Astrocyte (in vitro differentiated cells and primary cell): ENCODE measurements around the gene C1QTNF1. TPM values are rescaled to one million over a fixed set of nuclear protein-coding genes. Genes with fewer than 3 reads are reported as not detected.

Source experiments
- DNase-seq: peaks from one replicate; pipeline ENCODE4 v3.0.0-alpha.2; 2010; ENCODE audit warnings: low read depth
- FAIRE-seq: peaks from 2 replicates; lab custom pipeline; 2011; peaks lifted over from hg19 to GRCh38; lab: Jason Lieb, UNC
- H2AFZ ChIP-seq: 2 replicates; pipeline ENCODE4 v1.6.0; 2012; ENCODE audit warnings: low read depth, low read length, inconsistent platforms
- H3K27ac ChIP-seq: 2 replicates; pipeline ENCODE4 v1.5.1; 2011; ENCODE audit warnings: low read depth, low read length, inconsistent platforms
- H3K27me3 ChIP-seq: 2 replicates; pipeline ENCODE4 v1.6.0; 2011; ENCODE audit warnings: low read length, inconsistent platforms; ENCODE audit not compliant: insufficient read depth
- H3K36me3 ChIP-seq: 2 replicates; pipeline ENCODE4 v1.5.1; 2011; ENCODE audit warnings: low read length, inconsistent platforms; ENCODE audit not compliant: insufficient read depth
- H3K4me1 ChIP-seq: 2 replicates; pipeline ENCODE4 v1.5.1; 2011; ENCODE audit warnings: low read length, inconsistent platforms; ENCODE audit not compliant: insufficient read depth
- H3K4me2 ChIP-seq: 2 replicates; pipeline ENCODE4 v1.6.0; 2012; ENCODE audit warnings: low read length, inconsistent platforms
- H3K4me3 ChIP-seq: 2 replicates; pipeline ENCODE4 v1.5.1; 2011; ENCODE audit warnings: low read depth, mild to moderate bottlenecking, low read length, inconsistent platforms; ENCODE audit not compliant: insufficient read depth
- H3K79me2 ChIP-seq: 2 replicates; pipeline ENCODE4 v1.6.0; 2012; ENCODE audit warnings: mild to moderate bottlenecking, low read length, inconsistent platforms; ENCODE audit not compliant: insufficient read depth
- H3K9ac ChIP-seq: 2 replicates; pipeline ENCODE4 v1.6.0; 2012; ENCODE audit warnings: mild to moderate bottlenecking, low read length, inconsistent platforms
- H3K9me3 ChIP-seq: 2 replicates; pipeline ENCODE4 v1.5.1; 2012; ENCODE audit warnings: low read depth, mild to moderate bottlenecking, low read length, inconsistent platforms; ENCODE audit not compliant: insufficient read depth
- H4K20me1 ChIP-seq: 2 replicates; pipeline ENCODE4 v1.6.0; 2012; ENCODE audit warnings: low read length, inconsistent platforms; ENCODE audit not compliant: insufficient read depth
- H3K27ac Mint-ChIP-seq: one replicate; pipeline ENCODE4 v1.8.0; 2021; ENCODE audit warnings: mild to moderate bottlenecking, mixed read lengths; ENCODE audit not compliant: unreplicated experiment
- H3K27me3 Mint-ChIP-seq: one replicate; pipeline ENCODE4 v1.8.0; 2021; ENCODE audit warnings: low read depth, mixed read lengths; ENCODE audit not compliant: unreplicated experiment
- H3K36me3 Mint-ChIP-seq: one replicate; pipeline ENCODE4 v1.8.0; 2021; ENCODE audit warnings: low read depth, mixed read lengths; ENCODE audit not compliant: unreplicated experiment
- H3K4me1 Mint-ChIP-seq: one replicate; pipeline ENCODE4 v1.8.0; 2021; ENCODE audit warnings: low read depth, mixed read lengths; ENCODE audit not compliant: unreplicated experiment
- H3K4me3 Mint-ChIP-seq: one replicate; pipeline ENCODE4 v1.8.0; 2021; ENCODE audit warnings: mild to moderate bottlenecking, moderate library complexity, mixed read lengths; ENCODE audit not compliant: unreplicated experiment
- H3K9me3 Mint-ChIP-seq: one replicate; pipeline ENCODE4 v1.8.0; 2021; ENCODE audit warnings: mild to moderate bottlenecking, mixed read lengths; ENCODE audit not compliant: unreplicated experiment
- EZH2 ChIP-seq: IDR thresholded peaks from 2 replicates; pipeline ENCODE4 v1.6.1; 2012; ENCODE audit warnings: mild to moderate bottlenecking, low read length, inconsistent platforms; ENCODE audit not compliant: insufficient read depth
- total RNA-seq: library from RNA; stranded (reverse); gene quantifications from 2 replicates; pipeline ENCODE4 v1.2.1, GENCODE V29; 2021
- TF ChIP-seq, protein P1 (sequence below): IDR thresholded peaks from 2 replicates; pipeline ENCODE4 v1.5.1; 2011; ENCODE audit warnings: low read depth, mild to moderate bottlenecking, inconsistent platforms, low read length, moderate library complexity; ENCODE audit not compliant: insufficient read depth

Gene C1QTNF1
- total RNA-seq, 1 donor from 2014 or later: 2.2 TPM

DNA sequence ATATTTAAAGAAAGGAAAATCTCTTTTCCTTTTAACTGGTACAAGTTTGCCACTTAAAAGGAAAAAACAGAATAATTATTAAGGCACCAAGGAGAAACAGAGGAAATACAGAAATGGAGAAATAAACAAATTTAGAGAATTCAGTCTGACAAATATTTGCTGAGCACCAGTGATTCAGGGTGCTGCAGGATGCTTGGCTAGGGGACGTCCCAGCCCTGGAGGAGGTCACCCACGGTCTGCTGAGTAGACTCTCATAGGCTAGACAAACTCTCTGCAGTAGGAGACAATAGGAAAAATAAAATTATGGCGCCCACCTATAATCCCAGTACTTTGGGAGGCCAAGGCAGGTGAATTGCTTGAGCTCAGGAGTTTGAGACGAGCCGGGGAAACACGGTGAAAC lies 15.9 kb downstream of the C1QTNF1 start:
- H3K4me3 ChIP-seq: no peak overlapping the region
- FAIRE-seq (no peak), DNase-seq (no peak)
- Mint-ChIP-seq H3K4me3 (no peak overlapping the region), H3K27me3 (peaks cover 22% of the 10 kb centered on the region), H3K36me3 (no peaks in the 10 kb centered on the region), H3K4me1 (no peaks in the 10 kb centered on the region), H3K9me3 (peaks cover 2% of the 10 kb centered on the region), H3K27ac (no peak overlapping the region)
- H3K79me2 ChIP-seq: no peaks in the 10 kb centered on the region
- no peak overlapping the region for H2AFZ ChIP-seq
- TF ChIP-seq EZH2: no peak
- TF ChIP-seq, protein P1, sequence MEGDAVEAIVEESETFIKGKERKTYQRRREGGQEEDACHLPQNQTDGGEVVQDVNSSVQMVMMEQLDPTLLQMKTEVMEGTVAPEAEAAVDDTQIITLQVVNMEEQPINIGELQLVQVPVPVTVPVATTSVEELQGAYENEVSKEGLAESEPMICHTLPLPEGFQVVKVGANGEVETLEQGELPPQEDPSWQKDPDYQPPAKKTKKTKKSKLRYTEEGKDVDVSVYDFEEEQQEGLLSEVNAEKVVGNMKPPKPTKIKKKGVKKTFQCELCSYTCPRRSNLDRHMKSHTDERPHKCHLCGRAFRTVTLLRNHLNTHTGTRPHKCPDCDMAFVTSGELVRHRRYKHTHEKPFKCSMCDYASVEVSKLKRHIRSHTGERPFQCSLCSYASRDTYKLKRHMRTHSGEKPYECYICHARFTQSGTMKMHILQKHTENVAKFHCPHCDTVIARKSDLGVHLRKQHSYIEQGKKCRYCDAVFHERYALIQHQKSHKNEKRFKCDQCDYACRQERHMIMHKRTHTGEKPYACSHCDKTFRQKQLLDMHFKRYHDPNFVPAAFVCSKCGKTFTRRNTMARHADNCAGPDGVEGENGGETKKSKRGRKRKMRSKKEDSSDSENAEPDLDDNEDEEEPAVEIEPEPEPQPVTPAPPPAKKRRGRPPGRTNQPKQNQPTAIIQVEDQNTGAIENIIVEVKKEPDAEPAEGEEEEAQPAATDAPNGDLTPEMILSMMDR: no peak
- no peak overlapping the region for H3K27ac ChIP-seq
- H3K27me3 ChIP-seq: peaks cover 1% of the 10 kb centered on the region
- no peaks in the 10 kb centered on the region for H3K9me3 ChIP-seq
- no peaks in the 10 kb centered on the region for H3K36me3 ChIP-seq
- no peak overlapping the region for H3K4me2 ChIP-seq
- H3K9ac ChIP-seq: no peak overlapping the region
- peaks cover 11% of the 10 kb centered on the region for H3K4me1 ChIP-seq
- H4K20me1 ChIP-seq: peaks cover 8% of the 10 kb centered on the region

DNA sequence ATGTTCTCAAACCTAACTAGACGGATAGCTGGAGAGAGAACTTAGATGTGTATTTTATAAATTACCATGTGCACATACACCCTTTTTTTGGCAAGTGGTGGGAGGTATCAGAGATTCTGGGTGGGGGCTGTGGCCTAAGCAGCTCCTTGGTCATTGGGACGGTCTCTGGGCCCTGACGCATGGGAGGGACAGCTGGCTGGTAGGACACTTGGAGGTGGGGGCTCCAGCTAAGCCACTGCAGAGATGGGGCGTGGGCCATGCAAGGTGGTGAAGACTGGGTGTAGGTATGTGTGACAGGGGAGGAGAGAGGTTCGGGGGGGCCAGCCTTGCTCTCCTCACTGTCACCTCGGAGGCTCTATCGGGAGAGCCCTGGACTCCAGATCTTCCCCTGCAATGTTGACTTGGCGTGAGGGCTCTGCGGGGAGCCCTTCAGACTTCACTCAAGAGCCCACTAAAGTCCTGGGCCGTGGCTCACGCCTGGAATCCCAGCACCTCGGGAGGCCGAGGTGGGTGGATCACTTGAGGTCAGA lies 17.1 kb downstream of the C1QTNF1 start:
- Histone ChIP-seq H4K20me1 (peaks cover 8% of the 10 kb centered on the region), H3K4me2 (no peak overlapping the region), H3K27me3 (peaks cover 2% of the 10 kb centered on the region), H3K27ac (no peak overlapping the region), H3K9me3 (no peaks in the 10 kb centered on the region), H3K4me1 (peaks cover 7% of the 10 kb centered on the region), H3K4me3 (no peak overlapping the region), H3K79me2 (no peaks in the 10 kb centered on the region), H3K36me3 (no peaks in the 10 kb centered on the region), H3K9ac (no peak overlapping the region), H2AFZ (no peak overlapping the region)
- Mint-ChIP-seq H3K36me3 (no peaks in the 10 kb centered on the region), H3K9me3 (peaks cover 2% of the 10 kb centered on the region), H3K4me3 (no peak overlapping the region), H3K27me3 (peaks cover 34% of the 10 kb centered on the region), H3K4me1 (no peaks in the 10 kb centered on the region), H3K27ac (no peak overlapping the region)
- FAIRE-seq (no peak), DNase-seq (no peak)
- TF ChIP-seq, protein P1: no peak
- TF ChIP-seq EZH2: no peak

DNA sequence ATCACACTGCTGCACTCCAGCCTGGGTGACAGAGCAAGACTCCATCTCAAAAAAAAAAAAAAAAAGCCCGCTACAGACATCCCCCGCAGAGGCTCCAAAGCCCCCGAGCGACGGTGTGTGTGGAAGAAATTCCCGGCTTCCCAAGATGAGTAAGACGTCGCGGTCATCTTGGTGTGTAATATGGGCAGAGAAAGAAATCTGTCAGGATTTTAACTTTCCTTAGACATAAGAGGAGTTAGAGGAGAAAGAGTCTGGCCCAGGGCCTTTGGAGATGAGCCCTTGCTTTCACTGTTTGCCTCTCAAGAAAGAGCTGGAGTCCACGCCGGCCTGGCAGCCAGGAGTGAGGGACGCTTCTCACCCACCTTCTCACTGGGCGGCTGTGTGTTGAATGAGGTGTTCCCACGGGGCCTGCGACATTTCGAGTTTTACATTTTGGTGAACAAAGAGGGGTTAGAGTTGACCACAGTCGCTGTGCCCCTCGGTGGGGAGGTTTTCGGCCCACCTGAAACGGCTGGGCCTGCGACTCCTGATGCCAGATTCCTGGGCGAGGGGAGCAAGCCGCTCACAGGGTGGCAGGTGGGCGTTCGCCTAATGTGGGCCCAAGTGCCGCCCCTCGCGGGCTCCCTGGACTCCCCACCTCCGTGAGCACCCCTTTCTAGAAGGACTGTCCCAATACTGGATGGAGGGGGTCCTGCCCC lies 17.9 kb downstream of the C1QTNF1 start:
- Histone ChIP-seq H3K9me3 (no peaks in the 10 kb centered on the region), H3K4me3 (no peak overlapping the region), H2AFZ (no peak overlapping the region), H3K4me2 (no peak overlapping the region), H3K9ac (no peak overlapping the region), H3K36me3 (no peaks in the 10 kb centered on the region), H3K27me3 (peaks cover 2% of the 10 kb centered on the region), H3K4me1 (peaks cover 3% of the 10 kb centered on the region), H4K20me1 (peaks cover 8% of the 10 kb centered on the region), H3K27ac (no peak overlapping the region), H3K79me2 (no peaks in the 10 kb centered on the region)
- H3K4me3 Mint-ChIP-seq: no peak overlapping the region
- H3K27me3 Mint-ChIP-seq: peaks cover 38% of the 10 kb centered on the region
- H3K27ac Mint-ChIP-seq: no peak overlapping the region
- DNase-seq (no peak), FAIRE-seq (no peak)
- H3K4me1 Mint-ChIP-seq: no peaks in the 10 kb centered on the region
- no peak for TF ChIP-seq EZH2
- TF ChIP-seq, protein P1: no peak
- no peaks in the 10 kb centered on the region for H3K36me3 Mint-ChIP-seq
- peaks cover 2% of the 10 kb centered on the region for H3K9me3 Mint-ChIP-seq
